ENCODE results near the gene MRPS18B. TPM values are rescaled to one million over a fixed set of nuclear protein-coding genes. Genes with fewer than 3 reads are reported as not detected.
A peak's percentile ranks its signal among the peaks of the same experiment; 100 is the strongest.

The MRPS18B gene
- total and polyA plus RNA-seq, 10 donors: 41.2 to 74.0 (median 51.8) TPM

GRCh38 chr6:30571075-30571761, 46.4 kb upstream of the MRPS18B start, which contains the start of gene ABCF1:
TSS of gene ABCF1 (plus strand) at chr6:30571442. CDS start at chr6:30571488, 46 bp downstream.
- Histone ChIP-seq H3K4me3 (peak within 1 kb of the TSS; percentile 65 to 94 (median 83)), H3K4me1 (peaks cover 28 to 62% (median 51%) of the 10 kb centered on the region in 6 donors), H3K27me3 (replicated peaks in 1 of 7) (no peaks in the 10 kb centered on the region), H3K36me3 (peaks cover 0 to 22% (median 0%) of the 10 kb centered on the region in 6 donors), H3K27ac (peak within 1 kb of the TSS; percentile 81 to 96 (median 91)), H3K9me3 (no peaks in the 10 kb centered on the region)
- intact Hi-C loops (cut with DNase I; ENCODE audit: low total_unique reads): no loop called here
- peak; percentile 100 for DNase-seq
- TF ChIP-seq POLR2AphosphoS5 (IDR thresholded peaks at IDR 0.05) (peak; percentile 92 to 97 (median 94)), POLR2A (IDR thresholded peaks at IDR 0.05) (peak in 2 of 3 donors; percentile 28 to 55)
- TF ChIP-seq, protein P1, sequence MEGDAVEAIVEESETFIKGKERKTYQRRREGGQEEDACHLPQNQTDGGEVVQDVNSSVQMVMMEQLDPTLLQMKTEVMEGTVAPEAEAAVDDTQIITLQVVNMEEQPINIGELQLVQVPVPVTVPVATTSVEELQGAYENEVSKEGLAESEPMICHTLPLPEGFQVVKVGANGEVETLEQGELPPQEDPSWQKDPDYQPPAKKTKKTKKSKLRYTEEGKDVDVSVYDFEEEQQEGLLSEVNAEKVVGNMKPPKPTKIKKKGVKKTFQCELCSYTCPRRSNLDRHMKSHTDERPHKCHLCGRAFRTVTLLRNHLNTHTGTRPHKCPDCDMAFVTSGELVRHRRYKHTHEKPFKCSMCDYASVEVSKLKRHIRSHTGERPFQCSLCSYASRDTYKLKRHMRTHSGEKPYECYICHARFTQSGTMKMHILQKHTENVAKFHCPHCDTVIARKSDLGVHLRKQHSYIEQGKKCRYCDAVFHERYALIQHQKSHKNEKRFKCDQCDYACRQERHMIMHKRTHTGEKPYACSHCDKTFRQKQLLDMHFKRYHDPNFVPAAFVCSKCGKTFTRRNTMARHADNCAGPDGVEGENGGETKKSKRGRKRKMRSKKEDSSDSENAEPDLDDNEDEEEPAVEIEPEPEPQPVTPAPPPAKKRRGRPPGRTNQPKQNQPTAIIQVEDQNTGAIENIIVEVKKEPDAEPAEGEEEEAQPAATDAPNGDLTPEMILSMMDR (IDR thresholded peaks at IDR 0.05 in 8 of 11, conservative IDR thresholded peaks at IDR 0.05 in 3 of 11): no peak
- WGBS, 5 donors: 0 to 1% (median 0%) methylated on average over 43 to 59 of the region's 59 CpGs

GRCh38 chr6:30571762-30572082, 45.9 kb upstream of the MRPS18B start:
- no peaks in the 10 kb centered on the region for H3K9me3 ChIP-seq
- H3K4me3 ChIP-seq: peak overlapping the region; percentile 65 to 94 (median 83)
- H3K27me3 ChIP-seq (replicated peaks in 1 of 7): no peaks in the 10 kb centered on the region
- peaks cover 28 to 67% (median 51%) of the 10 kb centered on the region in 6 donors for H3K4me1 ChIP-seq
- TF ChIP-seq POLR2AphosphoS5 (IDR thresholded peaks at IDR 0.05) (no peak), POLR2A (IDR thresholded peaks at IDR 0.05) (no peak)
- TF ChIP-seq, protein P1 (IDR thresholded peaks at IDR 0.05 in 8 of 11, conservative IDR thresholded peaks at IDR 0.05 in 3 of 11): no peak
- no peak for DNase-seq
- intact Hi-C loops (cut with DNase I; ENCODE audit: low total_unique reads): no loop called here
- WGBS, 5 donors: 0 to 2% (median 1%) methylated on average over 8 of the region's 8 CpGs
- peak overlapping the region; percentile 81 to 96 (median 91) for H3K27ac ChIP-seq
- peaks cover 0 to 27% (median 3%) of the 10 kb centered on the region in 6 donors for H3K36me3 ChIP-seq

- H3K27ac ChIP-seq: peak overlapping the region in 6 of 8 donors; percentile 90 to 96 (median 92)
- TF ChIP-seq, protein P1 (IDR thresholded peaks at IDR 0.05 in 8 of 11, conservative IDR thresholded peaks at IDR 0.05 in 3 of 11): no peak
- TF ChIP-seq POLR2AphosphoS5 (IDR thresholded peaks at IDR 0.05) (no peak), POLR2A (IDR thresholded peaks at IDR 0.05) (no peak)
- H3K27me3 ChIP-seq (replicated peaks in 1 of 7): no peaks in the 10 kb centered on the region
- H3K9me3 ChIP-seq: no peaks in the 10 kb centered on the region
- peaks cover 0 to 32% (median 7%) of the 10 kb centered on the region in 6 donors for H3K36me3 ChIP-seq
- H3K4me3 ChIP-seq: peak overlapping the region in 7 of 8 donors; percentile 65 to 94 (median 85)
- no peak for DNase-seq
- intact Hi-C loops (cut with DNase I; ENCODE audit: low total_unique reads): no loop called here
- H3K4me1 ChIP-seq: peaks cover 28 to 68% (median 51%) of the 10 kb centered on the region in 6 donors
Observed at GRCh38 chr6:30572148-30572547, 45.5 kb upstream of the MRPS18B start.

- H3K4me3 ChIP-seq: peak overlapping the region in 1 of 8 donors; percentile 94
- intact Hi-C loops (cut with DNase I; ENCODE audit: low total_unique reads): no loop called here
- WGBS, 5 donors: 54 to 68% (median 62%) methylated on average over 4 of the region's 4 CpGs
- TF ChIP-seq POLR2A (IDR thresholded peaks at IDR 0.05) (no peak), POLR2AphosphoS5 (IDR thresholded peaks at IDR 0.05) (no peak)
- TF ChIP-seq, protein P1 (IDR thresholded peaks at IDR 0.05 in 8 of 11, conservative IDR thresholded peaks at IDR 0.05 in 3 of 11): no peak
- no peak for DNase-seq
- no peak overlapping the region for H3K27ac ChIP-seq
- H3K27me3 ChIP-seq (replicated peaks in 1 of 7): no peaks in the 10 kb centered on the region
- peaks cover 6 to 41% (median 16%) of the 10 kb centered on the region in 6 donors for H3K36me3 ChIP-seq
- H3K9me3 ChIP-seq: no peaks in the 10 kb centered on the region
- peaks cover 28 to 68% (median 51%) of the 10 kb centered on the region in 6 donors for H3K4me1 ChIP-seq
Observed at GRCh38 chr6:30573113-30573512, 44.5 kb upstream of the MRPS18B start.

All from spleen (tissue), 11 donors.